T-helper 1 cell treated with Interleukin-12 subunit alpha and Interleukin-12 subunit beta and Interleukin-4 antibody, amounts not matched to agents 30 ng/mL and 1 ng/mL, for 36 hours (primary cell): ENCODE measurements around the gene PLCH1. TPM values are rescaled to one million over a fixed set of nuclear protein-coding genes. Genes with fewer than 3 reads are reported as not detected.

ENCODE experiments used
- intact Hi-C: fragments of 100-400 bp; cut with micrococcal nuclease; formaldehyde crosslinking; loops from one replicate; pipeline ENCODE4 v1.15.1; 2024
- total RNA-seq: library from RNA; stranded (reverse); gene quantifications from 2 replicates; pipeline ENCODE4 v1.2.3, GENCODE V29; 2022

The PLCH1 gene
- total RNA-seq: 0.71 and 0.88 TPM in 2 replicates

GRCh38 chr3:155744626-155745324 is at the start of gene PLCH1:
PLCH1 (minus strand) TSS chr3:155745071; CDS start chr3:155704224, 40,847 bp downstream.
- intact Hi-C loops: loop anchor here (5.0 kb wide), 2 partner anchors 63 to 128 kb away; partner anchors contain the start of genes C3orf33 and GMPS

DNA sequence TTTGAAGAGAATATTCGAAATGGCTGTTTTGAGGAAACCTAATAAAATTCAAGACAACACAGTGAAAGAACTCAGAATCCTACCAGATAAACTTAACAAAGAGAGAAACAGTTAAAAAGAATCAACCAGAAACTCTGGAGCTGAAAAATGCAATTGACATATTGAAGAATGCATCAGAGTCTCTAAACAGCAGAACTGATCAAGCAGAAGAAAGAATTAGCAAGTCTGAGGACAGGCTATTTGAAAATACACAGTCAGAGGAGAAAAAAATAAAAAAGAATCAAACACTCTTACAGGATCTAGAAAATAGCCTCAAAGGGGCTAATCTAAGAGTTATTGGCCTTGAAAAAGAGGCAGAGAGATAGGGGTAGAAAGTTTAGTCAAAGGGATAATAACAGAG is 47.7 kb upstream of the PLCH1 start:
- intact Hi-C loops: no loop called here

GRCh38 chr3:155791190-155791589 is 46.3 kb upstream of the PLCH1 start:
- intact Hi-C loops: no loop called here

DNA sequence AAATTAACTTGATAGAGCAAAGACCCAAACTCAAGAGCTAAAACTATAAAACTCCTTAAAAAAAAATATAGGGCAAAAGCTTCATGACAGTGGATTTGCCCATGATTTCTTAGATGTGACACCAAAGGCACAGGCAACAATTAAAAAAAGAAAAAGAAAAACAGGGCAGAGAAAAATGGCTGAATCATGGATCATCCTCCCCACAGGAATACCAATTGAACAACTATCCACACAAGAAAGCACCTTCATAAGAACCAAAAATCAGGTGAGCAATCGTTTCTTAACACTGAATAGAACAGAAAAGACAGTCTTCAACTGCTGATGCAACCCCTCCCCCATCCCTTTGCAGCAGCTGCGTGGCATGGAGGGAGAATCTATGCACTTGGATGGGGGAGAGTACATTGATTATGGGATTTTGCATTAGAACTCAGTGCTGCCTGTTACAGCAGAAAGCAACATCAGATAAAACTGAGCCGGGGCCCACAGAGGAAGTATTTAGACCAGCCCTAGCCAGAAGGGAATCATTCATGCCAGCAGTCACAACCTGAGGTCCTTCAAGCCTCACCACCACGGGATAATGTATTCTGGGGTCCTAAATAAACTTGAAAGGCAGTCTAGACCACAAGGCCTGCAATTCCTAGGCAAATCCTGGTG is 45.5 kb upstream of the PLCH1 start:
- intact Hi-C loops: no loop called here

GRCh38 chr3:155785662-155786295 is 40.9 kb upstream of the PLCH1 start:
- intact Hi-C loops: no loop called here

- intact Hi-C loops: no loop called here
Observed at GRCh38 chr3:155782390-155782953, 37.6 kb upstream of the PLCH1 start.

DNA sequence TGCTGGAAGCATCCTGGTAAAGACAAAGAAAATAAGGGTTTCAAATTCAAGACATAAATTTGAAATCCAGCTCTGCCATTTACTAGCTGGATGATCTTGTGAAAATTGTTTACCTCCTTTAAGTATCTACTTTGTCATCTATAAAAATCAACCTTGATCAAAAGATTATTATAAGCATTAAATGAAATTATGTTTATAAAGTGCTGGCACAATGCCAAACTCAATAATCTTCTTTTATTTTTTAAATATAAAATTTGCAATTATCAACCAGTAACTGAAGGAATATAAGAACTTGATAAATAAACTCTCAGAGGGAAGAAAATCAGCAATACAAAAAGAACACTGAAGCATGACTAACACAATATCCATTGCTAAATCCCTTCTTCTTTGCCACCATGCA is 35.4 kb upstream of the PLCH1 start:
- intact Hi-C loops: no loop called here

- intact Hi-C loops: no loop called here
Observed at GRCh38 chr3:155778462-155778861, 33.6 kb upstream of the PLCH1 start.

DNA sequence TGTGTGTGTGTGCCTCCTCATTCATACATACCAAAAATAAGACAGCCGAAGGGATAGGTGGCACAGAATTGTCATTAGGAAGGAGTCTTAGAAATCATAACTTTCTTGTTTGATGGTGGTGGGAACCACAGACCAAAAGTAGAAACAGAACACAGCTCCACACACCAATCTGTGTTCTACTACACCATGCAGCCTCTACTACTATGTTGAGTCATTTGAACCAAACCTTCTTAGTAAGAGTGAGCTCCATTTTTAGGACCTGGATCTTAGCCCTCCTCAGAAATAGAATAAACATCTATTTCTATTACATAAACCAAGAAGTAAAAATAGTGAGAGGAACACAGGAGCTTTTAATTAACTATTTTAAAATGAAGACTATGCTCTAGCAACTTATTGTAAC is 27.9 kb upstream of the PLCH1 start:
- intact Hi-C loops: no loop called here

DNA sequence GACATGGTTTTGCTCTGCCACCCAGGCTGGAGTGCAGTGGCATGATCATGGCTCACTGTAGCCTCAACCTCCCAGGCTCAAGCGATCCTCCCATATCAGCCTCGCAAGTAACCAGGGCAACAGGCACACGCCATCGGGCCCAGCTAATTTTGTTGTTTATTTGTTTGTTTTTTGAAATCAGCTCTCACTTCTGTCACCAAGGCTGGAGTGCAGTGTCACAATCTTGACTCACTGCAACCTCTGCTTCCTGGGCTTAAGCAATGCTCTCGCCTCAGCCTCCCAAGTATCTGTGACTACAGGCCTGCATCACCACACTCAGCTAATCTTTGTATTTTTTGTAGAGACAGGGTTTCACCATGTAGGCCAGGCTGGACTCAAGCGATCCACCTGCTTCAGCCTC is 26.3 kb upstream of the PLCH1 start:
- intact Hi-C loops: no loop called here

GRCh38 chr3:155766206-155766605 is 21.3 kb upstream of the PLCH1 start:
- intact Hi-C loops: no loop called here

DNA sequence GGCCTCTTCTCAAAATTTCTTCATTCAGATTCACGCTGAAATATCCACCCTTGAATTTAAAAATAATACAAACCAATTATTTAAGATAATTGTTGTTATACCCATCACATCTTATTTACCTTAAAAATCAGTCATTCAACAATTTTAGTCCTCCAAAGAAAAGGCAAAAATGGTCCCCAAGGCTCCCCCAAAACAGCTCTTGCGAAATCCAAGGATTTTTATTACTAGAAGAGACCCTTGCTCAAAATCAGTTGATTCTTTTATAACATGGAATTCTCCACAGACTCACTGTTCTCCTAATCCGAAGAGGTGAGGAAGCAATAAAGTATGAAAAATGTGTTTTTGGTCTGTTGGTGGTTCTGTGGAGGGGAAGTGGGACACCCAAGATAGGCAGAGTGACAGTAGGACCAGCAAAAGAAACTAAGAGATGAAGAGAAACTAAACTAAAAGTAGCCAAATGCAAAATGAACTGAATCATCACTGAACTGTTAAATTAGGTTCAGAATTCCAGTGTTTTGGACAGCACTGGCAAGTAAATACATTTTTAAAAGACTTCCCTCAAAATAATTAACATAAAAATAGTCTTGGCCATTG is 19.1 kb upstream of the PLCH1 start:
- intact Hi-C loops: no loop called here

DNA sequence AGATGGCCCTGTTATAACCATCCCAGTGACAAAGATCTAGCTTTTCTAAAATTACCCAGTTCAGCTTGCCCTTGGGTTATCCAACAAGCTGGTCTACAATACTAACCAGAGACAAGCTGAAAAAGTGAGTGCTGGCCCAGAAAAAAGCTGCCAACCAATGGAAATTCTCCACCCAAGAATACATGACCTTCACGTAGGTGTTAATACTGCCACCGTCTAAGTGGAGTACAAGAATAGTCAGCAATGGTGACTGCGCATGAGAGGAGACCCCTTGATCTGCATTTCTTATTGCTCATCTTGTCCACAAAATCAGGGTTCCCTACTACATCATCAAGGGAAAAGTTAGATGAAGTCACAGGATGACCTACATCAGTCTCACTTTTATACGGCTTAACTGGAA is 15.8 kb upstream of the PLCH1 start:
- intact Hi-C loops: no loop called here

- intact Hi-C loops: no loop called here
Observed at GRCh38 chr3:155757577-155757976, 12.7 kb upstream of the PLCH1 start.

- intact Hi-C loops: loop anchor here (2.0 kb wide), 1 partner anchor 102 kb away; the partner anchor contains the start of gene SLC33A1
Observed at GRCh38 chr3:155753038-155753639, 8.3 kb upstream of the PLCH1 start.

DNA sequence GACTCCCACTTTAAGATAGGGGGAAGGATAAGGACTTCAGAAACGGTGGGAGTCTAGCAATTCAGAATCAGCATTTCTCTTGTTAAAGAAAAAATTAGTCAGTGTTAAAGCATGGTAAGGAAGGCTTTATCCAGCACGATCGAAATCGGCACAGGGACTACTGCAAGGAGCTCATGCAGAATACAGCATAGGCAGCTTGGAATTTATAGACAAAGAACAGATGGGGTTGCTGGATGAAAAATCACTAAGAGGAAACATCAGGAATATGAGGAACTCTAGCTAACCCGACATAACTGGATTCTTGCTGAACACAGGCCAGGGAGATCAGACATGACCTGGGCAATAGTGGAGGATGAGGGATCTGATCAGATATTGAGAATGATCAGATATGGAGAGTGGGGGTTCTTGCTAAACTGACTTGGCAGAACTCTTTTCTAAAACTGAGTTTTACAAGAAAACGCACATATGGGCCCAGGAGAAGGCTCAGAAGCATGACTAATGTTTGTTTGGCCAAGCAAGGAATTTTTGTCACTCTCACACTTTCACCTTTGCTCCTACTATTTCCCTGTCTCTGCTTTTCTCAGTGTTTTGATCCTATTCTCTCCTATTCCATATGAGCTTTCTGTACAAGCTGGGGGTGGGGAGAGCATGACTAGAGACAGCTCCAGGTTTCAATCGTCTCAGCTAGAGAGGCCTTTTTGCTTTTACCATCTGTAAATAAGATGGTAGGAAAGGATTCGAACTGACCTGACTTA is 3.9 kb upstream of the PLCH1 start:
- intact Hi-C loops: loop anchor here (5.0 kb wide), 2 partner anchors 59 to 124 kb away; partner anchors contain the start of genes C3orf33 and GMPS

DNA sequence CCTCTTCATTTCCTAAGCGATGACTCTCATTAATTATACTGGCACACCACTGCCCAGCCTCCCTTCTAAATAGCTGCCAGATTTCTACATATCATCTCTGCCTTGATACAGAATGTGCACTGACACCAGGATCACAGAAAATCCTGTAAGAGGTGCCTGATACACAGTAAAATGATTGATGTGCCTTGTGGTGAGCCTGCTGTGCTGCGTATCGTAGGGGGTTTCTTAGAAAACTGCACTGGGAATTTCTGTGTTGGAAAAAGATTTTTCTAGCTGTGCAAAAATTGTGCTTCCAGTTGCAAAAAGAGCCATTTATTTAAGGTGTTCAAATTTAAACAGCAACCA is 3.0 kb upstream of the PLCH1 start:
- intact Hi-C loops: loop anchor here (5.0 kb wide), 2 partner anchors 59 to 124 kb away; partner anchors contain the start of genes C3orf33 and GMPS

DNA sequence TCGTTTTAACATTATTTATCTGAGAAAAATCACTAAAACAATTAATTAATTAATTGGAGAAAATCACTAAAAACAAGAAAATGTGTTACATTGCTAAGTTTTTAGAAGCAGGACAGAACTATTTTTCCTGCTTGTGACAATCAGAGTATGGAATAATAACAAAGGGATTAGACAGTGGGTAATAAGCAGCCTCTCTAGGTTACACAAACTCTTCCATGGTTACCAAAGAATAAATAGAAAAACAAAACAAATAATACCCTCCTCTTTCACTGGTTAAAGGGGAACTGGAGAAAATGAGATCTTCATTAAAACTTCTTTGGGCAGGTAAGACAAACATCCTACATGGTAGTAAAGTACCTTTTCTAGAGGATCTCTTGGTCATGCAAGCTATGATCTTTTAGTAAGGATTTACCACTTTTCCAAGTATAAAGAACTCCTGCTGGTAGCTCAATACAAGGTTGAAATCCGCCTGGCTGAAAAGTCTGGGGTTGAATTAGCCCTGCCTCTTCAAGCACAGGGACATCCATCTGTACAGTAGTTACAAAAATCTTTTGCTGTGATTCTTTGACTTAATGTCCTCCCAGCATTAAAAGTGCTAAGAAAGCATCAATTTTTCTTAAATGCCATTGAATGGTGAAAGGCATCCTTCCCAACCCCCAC is 2.5 kb upstream of the PLCH1 start:
- intact Hi-C loops: loop anchor here (5.0 kb wide), 2 partner anchors 60 to 125 kb away; partner anchors contain the start of genes C3orf33 and GMPS

DNA sequence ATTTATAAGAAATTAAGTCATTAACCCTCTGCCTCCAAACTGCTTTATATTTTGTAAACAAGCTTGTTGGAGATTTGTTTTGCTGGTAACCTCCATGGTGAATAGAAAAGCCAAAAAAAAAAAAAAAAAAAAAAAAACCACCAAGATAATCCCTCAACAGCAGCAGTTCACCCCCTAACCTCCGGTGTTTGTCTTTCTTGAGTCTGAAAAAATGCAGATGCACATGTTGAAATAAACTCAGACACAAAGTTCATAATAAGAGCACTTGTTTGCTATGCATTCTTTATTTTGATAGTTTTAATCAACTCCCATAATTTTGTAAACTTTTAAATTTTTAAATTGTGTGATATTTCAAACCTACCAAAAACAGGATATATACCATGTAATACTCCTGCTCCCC is 1.8 kb upstream of the PLCH1 start:
- intact Hi-C loops: loop anchor here (5.0 kb wide), 2 partner anchors 61 to 126 kb away; partner anchors contain the start of genes C3orf33 and GMPS
